ENCODE measurements around the gene LIN37. TPM values are rescaled to one million over a fixed set of nuclear protein-coding genes. Genes with fewer than 3 reads are reported as not detected.

The LIN37 gene
- polyA plus RNA-seq, 1 donor (not counting 4 experiments of a cell fraction or from before 2014, with no cell fraction given): 6.7 TPM

- H3K27me3 ChIP-seq (ENCODE audit: control insufficient read depth, extremely low read depth, insufficient read depth, low read length): no peaks in the 10 kb centered on the region
- no peaks in the 10 kb centered on the region for H3K4me1 ChIP-seq (ENCODE audit: control insufficient read depth, extremely low read depth, insufficient read depth, low read length)
- DNase-seq (ENCODE audit: low read depth, low spot score) (no peak), FAIRE-seq (no peak)
- no peaks in the 10 kb centered on the region for H3K9me3 ChIP-seq (ENCODE audit: control insufficient read depth, low read depth, low read length)
- dilution Hi-C loops (cut with MboI; ENCODE audit: extremely low pct_ligation_motif_present, low sequenced_read_pairs): no loop called here
- H3K79me2 ChIP-seq (ENCODE audit: control insufficient read depth, insufficient read depth, low read length): peaks cover 2% of the 10 kb centered on the region
- no peak overlapping the region for H3K4me3 ChIP-seq (ENCODE audit: control insufficient read depth in 2 of 3, extremely low read depth in 1 of 3, insufficient read depth in 2 of 3, low read depth in 1 of 3, low read length in 3 of 3)
- no peak overlapping the region for H2AFZ ChIP-seq (ENCODE audit: control insufficient read depth, low read length)
- H3K4me2 ChIP-seq (ENCODE audit: control insufficient read depth, extremely low read depth, insufficient read depth, low read depth, low read length): no peak overlapping the region
- H3K36me3 ChIP-seq (ENCODE audit: control insufficient read depth in 2 of 2, extremely low read depth in 1 of 2, insufficient read depth in 2 of 2, low read length in 2 of 2): peaks cover 66 to 75% of the 10 kb centered on the region in 2 experiments
- H3K9ac ChIP-seq (ENCODE audit: control insufficient read depth, extremely low read depth, insufficient read depth, low read length): no peak overlapping the region
- peaks cover 6% of the 10 kb centered on the region for H4K20me1 ChIP-seq (ENCODE audit: control insufficient read depth, extremely low read depth, insufficient read depth, low read length)
- H3K9me1 ChIP-seq (ENCODE audit: control insufficient read depth, extremely low read depth, insufficient read depth, low read length): no peaks in the 10 kb centered on the region
- no peak for TF ChIP-seq CTCF (optimal IDR thresholded peaks at IDR 0.05 in 1 of 3, IDR thresholded peaks at IDR 0.05 in 1 of 3, conservative IDR thresholded peaks at IDR 0.05 in 1 of 3; ENCODE audit: extremely low read depth in 1 of 3, insufficient read depth in 2 of 3, low read length in 3 of 3)
- no peak for TF ChIP-seq EZH2 (IDR thresholded peaks at IDR 0.05; ENCODE audit: low read length)
- no peak overlapping the region for H3K27ac ChIP-seq (ENCODE audit: control insufficient read depth, insufficient read depth, low read length)
Observed at GRCh38 chr19:35733180-35734125, 14.9 kb upstream of the LIN37 start.

- Histone ChIP-seq H4K20me1 (ENCODE audit: control insufficient read depth, extremely low read depth, insufficient read depth, low read length) (peaks cover 6% of the 10 kb centered on the region), H3K9me3 (ENCODE audit: control insufficient read depth, low read depth, low read length) (no peaks in the 10 kb centered on the region), H3K4me2 (ENCODE audit: control insufficient read depth, extremely low read depth, insufficient read depth, low read depth, low read length) (no peak overlapping the region), H3K27me3 (ENCODE audit: control insufficient read depth, extremely low read depth, insufficient read depth, low read length) (no peaks in the 10 kb centered on the region), H2AFZ (ENCODE audit: control insufficient read depth, low read length) (no peak overlapping the region), H3K27ac (ENCODE audit: control insufficient read depth, insufficient read depth, low read length) (no peak overlapping the region), H3K4me3 (ENCODE audit: control insufficient read depth in 2 of 3, extremely low read depth in 1 of 3, insufficient read depth in 2 of 3, low read depth in 1 of 3, low read length in 3 of 3) (no peak overlapping the region), H3K79me2 (ENCODE audit: control insufficient read depth, insufficient read depth, low read length) (peaks cover 2% of the 10 kb centered on the region), H3K9me1 (ENCODE audit: control insufficient read depth, extremely low read depth, insufficient read depth, low read length) (no peaks in the 10 kb centered on the region), H3K9ac (ENCODE audit: control insufficient read depth, extremely low read depth, insufficient read depth, low read length) (no peak overlapping the region), H3K4me1 (ENCODE audit: control insufficient read depth, extremely low read depth, insufficient read depth, low read length) (no peaks in the 10 kb centered on the region), H3K36me3 (ENCODE audit: control insufficient read depth in 2 of 2, extremely low read depth in 1 of 2, insufficient read depth in 2 of 2, low read length in 2 of 2) (peaks cover 61 to 71% of the 10 kb centered on the region in 2 experiments)
- DNase-seq (ENCODE audit: low read depth, low spot score): no peak
- no peak for TF ChIP-seq CTCF (optimal IDR thresholded peaks at IDR 0.05 in 1 of 3, IDR thresholded peaks at IDR 0.05 in 1 of 3, conservative IDR thresholded peaks at IDR 0.05 in 1 of 3; ENCODE audit: extremely low read depth in 1 of 3, insufficient read depth in 2 of 3, low read length in 3 of 3)
- no peak for TF ChIP-seq EZH2 (IDR thresholded peaks at IDR 0.05; ENCODE audit: low read length)
- FAIRE-seq: no peak
- dilution Hi-C loops (cut with MboI; ENCODE audit: extremely low pct_ligation_motif_present, low sequenced_read_pairs): no loop called here
Observed at GRCh38 chr19:35734273-35734672, 14.1 kb upstream of the LIN37 start.
